WTC11 (cell line): ENCODE measurements around the gene RCVRN. TPM values are rescaled to one million over a fixed set of nuclear protein-coding genes. Genes with fewer than 3 reads are reported as not detected.
A peak's percentile ranks its signal among the peaks of the same experiment; 100 is the strongest.

ENCODE experiments used
- ATAC-seq: fragments of 200-7000 bp; cut with Tn5 transposase; 2 replicates; pipeline ENCODE4 v1.10.0; 2021; ENCODE audit warnings: mild to moderate bottlenecking, moderate library complexity
- CTCF ChIA-PET: fragments of 300-600 bp; sonication (Branson Sonifier 250); formaldehyde crosslinking; loops from one replicate; lab custom pipeline; 2021; ENCODE audit warnings: antibody characterized with exemption; lab: Charles Lee
- POLR2A ChIA-PET: fragments of 350-600 bp; sonication (Branson Sonifier 250); formaldehyde crosslinking; loops from one replicate; lab custom pipeline; 2021; ENCODE audit warnings: antibody characterized with exemption; lab: Charles Lee
- DNase-seq: peaks from one replicate; pipeline ENCODE4 v3.0.0; 2021; ENCODE audit warnings: low spot score
- H3K27ac Mint-ChIP-seq: 2 replicates; pipeline ENCODE4 v1.8.0; 2021; ENCODE audit warnings: mixed read lengths
- H3K27me3 Mint-ChIP-seq: 2 replicates; pipeline ENCODE4 v1.8.0; 2021; ENCODE audit warnings: low read depth, mild to moderate bottlenecking, moderate library complexity, mixed read lengths
- H3K36me3 Mint-ChIP-seq: 2 replicates; pipeline ENCODE4 v1.8.0; 2021; ENCODE audit warnings: mixed read lengths
- H3K4me1 Mint-ChIP-seq: 2 replicates; pipeline ENCODE4 v1.8.0; 2022; ENCODE audit warnings: mixed read lengths
- H3K4me3 Mint-ChIP-seq: 2 replicates; pipeline ENCODE4 v1.8.0; 2021; ENCODE audit warnings: mild to moderate bottlenecking, moderate library complexity, mixed read lengths
- H3K9me3 Mint-ChIP-seq: 2 replicates; pipeline ENCODE4 v1.8.0; 2021; ENCODE audit warnings: mixed read lengths
- AFF4 ChIP-seq: sonication (generic); formaldehyde crosslinking; IDR thresholded peaks from 2 replicates; pipeline ENCODE4 v1.8.1; 2023; ENCODE audit warnings: mild to moderate bottlenecking, missing genetic modification reagents, borderline replicate concordance
- ATF2 ChIP-seq: sonication (generic); formaldehyde crosslinking; IDR thresholded peaks from 2 replicates; pipeline ENCODE4 v1.8.1; 2022; ENCODE audit warnings: low read depth, missing genetic modification reagents, borderline replicate concordance
- EMX1 ChIP-seq: fragments of 250-450 bp; sonication (Bioruptor Pico); IDR thresholded peaks from 2 replicates; pipeline ENCODE4 v1.8.0; 2021; ENCODE audit warnings: mild to moderate bottlenecking
- ERG ChIP-seq: fragments of 250-450 bp; sonication (Bioruptor Pico); IDR thresholded peaks from 2 replicates; pipeline ENCODE4 v1.8.0; 2021; ENCODE audit warnings: mild to moderate bottlenecking
- ETV6 ChIP-seq: sonication (generic); formaldehyde crosslinking; IDR thresholded peaks from 2 replicates; pipeline ENCODE4 v1.8.1; 2022; ENCODE audit warnings: mild to moderate bottlenecking, missing genetic modification reagents
- HMGA2 ChIP-seq: fragments of 250-450 bp; sonication (Bioruptor Pico); IDR thresholded peaks from 2 replicates; pipeline ENCODE4 v1.4.0; 2021; ENCODE audit warnings: mild to moderate bottlenecking, moderate library complexity
- HMGXB4 ChIP-seq: sonication (generic); formaldehyde crosslinking; IDR thresholded peaks from 2 replicates; pipeline ENCODE4 v1.8.1; 2023; ENCODE audit warnings: mild to moderate bottlenecking, moderate library complexity, missing genetic modification reagents
- NFATC4 ChIP-seq: fragments of 250-450 bp; sonication (Bioruptor Pico); IDR thresholded peaks from 2 replicates; pipeline ENCODE4 v1.9.0; 2021; ENCODE audit warnings: mild to moderate bottlenecking
- NR3C1 ChIP-seq: sonication (generic); formaldehyde crosslinking; conservative IDR thresholded peaks from 2 replicates; pipeline ENCODE4 v1.8.1; 2023; ENCODE audit warnings: low read depth, mild to moderate bottlenecking, missing genetic modification reagents
- PRRX2 ChIP-seq: fragments of 250-450 bp; sonication (Bioruptor Pico); IDR thresholded peaks from 2 replicates; pipeline ENCODE4 v1.8.0; 2021; ENCODE audit warnings: mild to moderate bottlenecking
- SMAD3 ChIP-seq: sonication (generic); formaldehyde crosslinking; IDR thresholded peaks from 2 replicates; pipeline ENCODE4 v1.8.0; 2022; ENCODE audit warnings: missing genetic modification reagents, mild to moderate bottlenecking, borderline replicate concordance
- TEAD1 ChIP-seq: sonication (generic); formaldehyde crosslinking; IDR thresholded peaks from 2 replicates; pipeline ENCODE4 v1.8.0; 2022; ENCODE audit warnings: mild to moderate bottlenecking, missing genetic modification reagents
- USF2 ChIP-seq: sonication (generic); formaldehyde crosslinking; IDR thresholded peaks from 2 replicates; pipeline ENCODE4 v1.8.1; 2023; ENCODE audit warnings: mild to moderate bottlenecking, missing genetic modification reagents, moderate library complexity
- ZBTB21 ChIP-seq: sonication (generic); formaldehyde crosslinking; IDR thresholded peaks from 2 replicates; pipeline ENCODE4 v1.8.1; 2023; ENCODE audit warnings: mild to moderate bottlenecking, missing genetic modification reagents, borderline replicate concordance
- ZNF138 ChIP-seq: sonication (generic); formaldehyde crosslinking; conservative IDR thresholded peaks from 2 replicates; pipeline ENCODE4 v1.8.1; 2022; ENCODE audit warnings: mild to moderate bottlenecking, moderate library complexity, missing genetic modification reagents
- ZNF281 ChIP-seq: sonication (generic); formaldehyde crosslinking; IDR thresholded peaks from 2 replicates; pipeline ENCODE4 v1.8.0; 2023; ENCODE audit warnings: mild to moderate bottlenecking, missing genetic modification reagents
- ZNF425 ChIP-seq: fragments of 250-450 bp; sonication (Bioruptor Pico); conservative IDR thresholded peaks from 2 replicates; pipeline ENCODE4 v1.9.0; 2021; ENCODE audit warnings: mild to moderate bottlenecking
- ZSCAN18 ChIP-seq: fragments of 250-450 bp; sonication (Bioruptor Pico); IDR thresholded peaks from 2 replicates; pipeline ENCODE4 v2.1.2; 2022; ENCODE audit warnings: mild to moderate bottlenecking, moderate library complexity
- total RNA-seq: library from RNA; stranded (reverse); gene quantifications from 3 replicates; pipeline ENCODE4 v1.2.3, GENCODE V29; 2021

The RCVRN gene
- total RNA-seq, 1 experiment from 2014 or later, result not detected

- TF ChIP-seq PRRX2 (CRISPR knock-in tag), result no peak
- peak; percentile 98 for TF ChIP-seq HMGA2 (CRISPR knock-in tag)
- TF ChIP-seq ZNF425, result no peak
- TF ChIP-seq ATF2, result no peak
- TF ChIP-seq, all 79 proteins: peak for 1
- ATAC-seq (no peak), DNase-seq (no peak)
- CTCF ChIA-PET, result interaction anchor here (0.6 to 4.0 kb wide), 4 partner anchors 11 to 302 kb away, joined by 3 to 23 read pairs (median 4); no protein-coding TSS in a partner anchor
- peaks cover 28% of the 10 kb centered on the region for H3K9me3 Mint-ChIP-seq
- peaks cover 6% of the 10 kb centered on the region for H3K4me1 Mint-ChIP-seq
- no peak overlapping the region for H3K4me3 Mint-ChIP-seq
- POLR2A ChIA-PET, result no interaction called here
- H3K27me3 Mint-ChIP-seq, result peaks cover 4% of the 10 kb centered on the region; the same call in 1 of the 2 replicates
- H3K27ac Mint-ChIP-seq, result no peak overlapping the region
- H3K36me3 Mint-ChIP-seq, result peaks cover 17% of the 10 kb centered on the region
Observed at GRCh38 chr17:9878786-9879525, 26.1 kb downstream of the RCVRN start.

- DNase-seq (no peak), ATAC-seq (no peak)
- peaks cover 6% of the 10 kb centered on the region for H3K4me1 Mint-ChIP-seq
- peaks cover 22% of the 10 kb centered on the region for H3K9me3 Mint-ChIP-seq
- ChIA-PET CTCF (interaction anchor here (0.6 to 4.0 kb wide), 4 partner anchors 11 to 301 kb away, joined by 3 to 23 read pairs (median 4); no protein-coding TSS in a partner anchor), POLR2A (no interaction called here)
- H3K36me3 Mint-ChIP-seq, result peaks cover 13% of the 10 kb centered on the region
- peaks cover under 1% of the 10 kb centered on the region; the same call in 1 of the 2 replicates for H3K27me3 Mint-ChIP-seq
- no peak overlapping the region for H3K27ac Mint-ChIP-seq
- H3K4me3 Mint-ChIP-seq, result no peak overlapping the region
- no peak for TF ChIP-seq ZSCAN18 (CRISPR knock-in tag)
- no peak for TF ChIP-seq HMGXB4
- TF ChIP-seq NFATC4 (CRISPR knock-in tag), result no peak
- TF ChIP-seq AFF4, result no peak
- TF ChIP-seq ETV6 (CRISPR knock-in tag), result no peak
- TF ChIP-seq SMAD3, result no peak
- no peak for TF ChIP-seq ZNF138 (CRISPR knock-in tag)
- no peak for TF ChIP-seq ZNF281 (CRISPR knock-in tag)
- TF ChIP-seq ZBTB21 (CRISPR knock-in tag), result no peak
- TF ChIP-seq EMX1 (CRISPR knock-in tag), result no peak
- no peak for TF ChIP-seq ERG
- TF ChIP-seq USF2 (CRISPR knock-in tag), result no peak
- TF ChIP-seq NR3C1 (CRISPR knock-in tag), result no peak
- no peak for TF ChIP-seq TEAD1 (CRISPR knock-in tag)
Observed at GRCh38 chr17:9878356-9878755, 26.7 kb downstream of the RCVRN start.
